HCT116 (cell line): ENCODE results near the gene LDAF1. TPM values are rescaled to one million over a fixed set of nuclear protein-coding genes. Genes with fewer than 3 reads are reported as not detected.

Experiments used
- ATAC-seq: fragments of 200-7000 bp; cut with Tn5 transposase; 2 replicates; pipeline ENCODE4 v1.9.1; 2020; ENCODE audit warnings: mild to moderate bottlenecking, moderate library complexity
- BruUV-seq: library from RNA; stranded (reverse); fragments of 400-500 nt; replicated peaks from 2 replicates; lab custom pipeline; 2021; lab: Mats Ljungman, UMichigan
- CTCF ChIA-PET: fragments of 300-600 bp; sonication (Branson Sonifier 250); formaldehyde crosslinking; loops from one replicate; lab custom pipeline; 2021; ENCODE audit warnings: antibody characterized with exemption; lab: Charles Lee
- POLR2A ChIA-PET: fragments of 300-600, 350-600 bp; sonication (Branson Sonifier 250); formaldehyde crosslinking; loops from one replicate; lab custom pipeline; 2021; ENCODE audit warnings: antibody characterized with exemption; lab: Charles Lee
- RAD21 ChIA-PET, 2 experiments: fragments of 300-600 bp; sonication (Branson Sonifier 250); formaldehyde crosslinking; loops; one replicate each; lab custom pipeline; 2023; ENCODE audit warnings: low total read pairs in 2 of 2; ENCODE audit not compliant: uncharacterized antibody in 2 of 2, unreplicated experiment in 2 of 2, low non-redundant PET in 1 of 2; lab: Charles Lee
- DNase-seq: peaks from one replicate; pipeline ENCODE4 v3.0.0-alpha.2; 2010; ENCODE audit warnings: low read depth, low spot score
- H2AFZ ChIP-seq: fragments of 200-600 bp; shearing (Covaris generic), sonication (generic); 2 replicates; pipeline ENCODE4 v1.6.1; 2017; ENCODE audit warnings: low read depth, mixed run types, mixed read lengths, antibody characterized with exemption, low read length; ENCODE audit not compliant: poor library complexity, severe bottlenecking
- H3K27ac ChIP-seq: 2 replicates; pipeline ENCODE4 v1.5.1; 2012; ENCODE audit warnings: low read depth, low read length
- H3K27me3 ChIP-seq: fragments of 200-600 bp; sonication (generic); 2 replicates; pipeline ENCODE4 v1.6.1; 2016; ENCODE audit warnings: mixed run types, low read length, mixed read lengths; ENCODE audit not compliant: insufficient read depth
- H3K36me3 ChIP-seq, 2 experiments: fragments of 200-500 bp in 1 of 2; fragments of 200-600 bp in 1 of 2; sonication (Bioruptor generic) in 1 of 2; sonication (generic) in 1 of 2; 2 replicates each; pipeline versions ENCODE4 v1.5.1 to v1.6.1; 2014 to 2016; ENCODE audit warnings: low read length in 2 of 2, inconsistent platforms in 1 of 2, mixed read lengths in 1 of 2, mixed run types in 1 of 2; ENCODE audit not compliant: insufficient read depth in 2 of 2, control insufficient read depth in 1 of 2
- H3K4me1 ChIP-seq, 2 experiments: fragments of 200-600 bp in 1 of 2; sonication (generic) in 1 of 2; 2 replicates each; pipeline versions ENCODE4 v1.5.1 to v1.6.1; 2012 to 2017; ENCODE audit warnings: low read length in 2 of 2, inconsistent platforms in 1 of 2, mild to moderate bottlenecking in 1 of 2, mixed read lengths in 1 of 2, mixed run types in 1 of 2, moderate library complexity in 1 of 2; ENCODE audit not compliant: insufficient read depth in 2 of 2, control insufficient read depth in 1 of 2
- H3K4me2 ChIP-seq: fragments of 200-600 bp; sonication (generic); 2 replicates; pipeline ENCODE4 v1.6.1; 2017; ENCODE audit warnings: mixed run types, low read length, mixed read lengths
- H3K4me3 ChIP-seq, 2 experiments: fragments of 200-600 bp in 1 of 2; sonication (generic) in 1 of 2; replicated peaks in 1 of 2; 2 replicates each; pipeline ENCODE4 v1.5.1; 2011 to 2016; ENCODE audit warnings: low read length in 2 of 2, control low read depth in 1 of 2, low read depth in 1 of 2, mild to moderate bottlenecking in 1 of 2, mixed read lengths in 1 of 2, mixed run types in 1 of 2
- H3K79me2 ChIP-seq: fragments of 200-600 bp; sonication (generic); 2 replicates; pipeline ENCODE4 v1.6.1; 2017; ENCODE audit warnings: mild to moderate bottlenecking, mixed run types, low read length, moderate library complexity, mixed read lengths; ENCODE audit not compliant: insufficient read depth
- H3K9ac ChIP-seq: fragments of 200-600 bp; sonication (generic); 2 replicates; pipeline ENCODE4 v1.6.1; 2016; ENCODE audit warnings: low read length, mixed read lengths
- H3K9me2 ChIP-seq: fragments of 200-600 bp; sonication (generic), shearing (Covaris generic); 2 replicates; pipeline ENCODE4 v1.6.1; 2017; ENCODE audit warnings: mixed run types, mild to moderate bottlenecking, moderate library complexity; ENCODE audit not compliant: insufficient read depth
- H3K9me3 ChIP-seq, 2 experiments: fragments of 200-500 bp in 1 of 2; fragments of 200-600 bp in 1 of 2; sonication (Bioruptor generic) in 1 of 2; sonication (generic) in 1 of 2; 2 replicates each; pipeline ENCODE4 v1.6.1; 2014 to 2017; ENCODE audit warnings: low read length in 2 of 2, mixed read lengths in 2 of 2, inconsistent platforms in 1 of 2, low read depth in 1 of 2, mild to moderate bottlenecking in 1 of 2, mixed run types in 1 of 2, moderate library complexity in 1 of 2; ENCODE audit not compliant: control insufficient read depth in 1 of 2, insufficient read depth in 1 of 2
- H4K20me1 ChIP-seq: fragments of 200-600 bp; sonication (generic), shearing (Covaris generic); 2 replicates; pipeline ENCODE4 v1.6.1; 2017; ENCODE audit warnings: mixed run types, mild to moderate bottlenecking, moderate library complexity; ENCODE audit not compliant: insufficient read depth
- EGR1 ChIP-seq: IDR thresholded peaks from 2 replicates; pipeline ENCODE4 v1.6.1; 2012; ENCODE audit warnings: low read depth
- ELF1 ChIP-seq: IDR thresholded peaks from 2 replicates; pipeline ENCODE4 v1.6.1; 2012; ENCODE audit warnings: low read depth, borderline replicate concordance
- EZH2 ChIP-seq: fragments of 200-600 bp; sonication (generic); IDR thresholded peaks from 2 replicates; pipeline ENCODE4 v1.6.1; 2017; ENCODE audit warnings: antibody characterized with exemption, mixed run types
- FOSL1 ChIP-seq: IDR thresholded peaks from 2 replicates; pipeline ENCODE4 v1.6.1; 2012; ENCODE audit warnings: low read depth
- JUND ChIP-seq: IDR thresholded peaks from 2 replicates; pipeline ENCODE4 v1.6.1; 2012
- MAX ChIP-seq: IDR thresholded peaks from 2 replicates; pipeline ENCODE4 v1.6.1; 2012
- RAD21 ChIP-seq: IDR thresholded peaks from 2 replicates; pipeline ENCODE4 v1.6.1; 2012; ENCODE audit warnings: low read depth, mild to moderate bottlenecking
- REST ChIP-seq: IDR thresholded peaks from 2 replicates; pipeline ENCODE4 v1.6.1; 2012; ENCODE audit warnings: low read depth
- SRF ChIP-seq: IDR thresholded peaks from 2 replicates; pipeline ENCODE4 v1.6.1; 2012; ENCODE audit warnings: low read depth
- TCF7L2 ChIP-seq: IDR thresholded peaks from 2 replicates; pipeline ENCODE4 v1.7.0; 2011; ENCODE audit warnings: borderline replicate concordance, inconsistent platforms; ENCODE audit not compliant: insufficient read depth, insufficient read length; ENCODE audit errors: extremely low read depth
- YY1 ChIP-seq: IDR thresholded peaks from 2 replicates; pipeline ENCODE4 v1.6.1; 2011; ENCODE audit warnings: low read length, low read depth, moderate library complexity, mild to moderate bottlenecking; ENCODE audit not compliant: insufficient replicate concordance; ENCODE audit errors: extremely low read depth
- ZBTB33 ChIP-seq: IDR thresholded peaks from 2 replicates; pipeline ENCODE4 v1.6.1; 2011; ENCODE audit warnings: mild to moderate bottlenecking, low read length, moderate library complexity; ENCODE audit not compliant: insufficient replicate concordance; ENCODE audit errors: extremely low read depth
- ZFX ChIP-seq: fragments of 450-650 bp; IDR thresholded peaks from 2 replicates; pipeline ENCODE4 v1.6.1; 2017
- intact Hi-C: fragments of 100-400 bp; cut with micrococcal nuclease; formaldehyde crosslinking; loops from 2 replicates; pipeline ENCODE4 v1.10.0; 2022
- total RNA-seq: library from RNA; stranded (reverse); gene quantifications from one replicate; pipeline ENCODE4 v1.2.1, GENCODE V29; 2021; ENCODE audit not compliant: unreplicated experiment

LDAF1 gene
- total RNA-seq, 1 experiment from 2014 or later = 30.0 TPM

- Histone ChIP-seq H2AFZ (no peak overlapping the region), H3K27ac (no peak overlapping the region), H3K36me3 (peaks cover 2 to 7% of the 10 kb centered on the region in 2 experiments; a peak in 2 of 4 replicates), H3K27me3 (no peaks in the 10 kb centered on the region), H3K4me3 (no peak overlapping the region), H3K9ac (no peak overlapping the region), H4K20me1 (no peaks in the 10 kb centered on the region), H3K79me2 (no peaks in the 10 kb centered on the region), H3K9me3 (no peaks in the 10 kb centered on the region), H3K4me2 (no peak overlapping the region), H3K4me1 (peaks cover 8 to 17% of the 10 kb centered on the region in 2 experiments; a peak in 3 of 4 replicates), H3K9me2 (no peaks in the 10 kb centered on the region)
- no peak for DNase-seq
- TF ChIP-seq YY1 = no peak
- TF ChIP-seq EZH2 = no peak
- no peak for TF ChIP-seq FOSL1
- TF ChIP-seq MAX = no peak
- no peak for TF ChIP-seq REST
- TF ChIP-seq ZFX = no peak
- no peak for TF ChIP-seq TCF7L2
- no peak for TF ChIP-seq ELF1
- TF ChIP-seq RAD21 = no peak
- TF ChIP-seq EGR1 = no peak
- no peak for TF ChIP-seq SRF
- no peak for TF ChIP-seq JUND
- TF ChIP-seq ZBTB33 = no peak
- intact Hi-C loops = no loop called here
- BruUV-seq = no TSS peak
- ChIA-PET POLR2A (interaction anchor here (1.6 kb wide), 1 partner anchor 28 kb away, joined by 5 read pairs; the partner anchor contains the start of gene LDAF1), CTCF (interaction anchor here (5.9 kb wide), 1 partner anchor 114 kb away, joined by 101 read pairs; no protein-coding TSS in a partner anchor), RAD21 (interaction anchor here (0.7 to 0.9 kb wide), 2 partner anchors 29 to 114 kb away, joined by 3 to 7 read pairs; no protein-coding TSS in a partner anchor)
- ATAC-seq = no peak
Measured at GRCh38 chr16:21186326-21186691, 27.8 kb downstream of the LDAF1 start.
